ENCODE results near the gene CELF1. TPM values are rescaled to one million over a fixed set of nuclear protein-coding genes. Genes with fewer than 3 reads are reported as not detected.
A peak's percentile ranks its signal among the peaks of the same experiment; 100 is the strongest.

The CELF1 gene
- total and polyA plus RNA-seq, 12 donors: 28.1 to 128 (median 101) TPM

GRCh38 chr11:47469361-47470179 is 83.4 kb downstream of the CELF1 start:
- intact Hi-C loops (cut with DNase I): loop anchor here in 1 of 2 donors (5.0 kb wide), 1 partner anchor 83 kb away; the partner anchor contains the start of gene CELF1
- H3K9me3 ChIP-seq (replicated peaks in 1 of 3): no peaks in the 10 kb centered on the region
- peaks cover 17 to 28% of the 10 kb centered on the region in 2 donors for H3K4me1 ChIP-seq (replicated peaks in 1 of 2)
- no peak for DNase-seq
- no peaks in the 10 kb centered on the region for H3K27me3 ChIP-seq
- H3K4me3 ChIP-seq: no peak overlapping the region
- peaks cover 0 to 55% of the 10 kb centered on the region in 2 donors for H3K36me3 ChIP-seq (replicated peaks in 1 of 2)
- H3K27ac ChIP-seq: peak overlapping the region in 2 of 5 donors; percentile 21 to 47
- no peak for TF ChIP-seq POLR2A (IDR thresholded peaks at IDR 0.05)
- TF ChIP-seq, protein P1, sequence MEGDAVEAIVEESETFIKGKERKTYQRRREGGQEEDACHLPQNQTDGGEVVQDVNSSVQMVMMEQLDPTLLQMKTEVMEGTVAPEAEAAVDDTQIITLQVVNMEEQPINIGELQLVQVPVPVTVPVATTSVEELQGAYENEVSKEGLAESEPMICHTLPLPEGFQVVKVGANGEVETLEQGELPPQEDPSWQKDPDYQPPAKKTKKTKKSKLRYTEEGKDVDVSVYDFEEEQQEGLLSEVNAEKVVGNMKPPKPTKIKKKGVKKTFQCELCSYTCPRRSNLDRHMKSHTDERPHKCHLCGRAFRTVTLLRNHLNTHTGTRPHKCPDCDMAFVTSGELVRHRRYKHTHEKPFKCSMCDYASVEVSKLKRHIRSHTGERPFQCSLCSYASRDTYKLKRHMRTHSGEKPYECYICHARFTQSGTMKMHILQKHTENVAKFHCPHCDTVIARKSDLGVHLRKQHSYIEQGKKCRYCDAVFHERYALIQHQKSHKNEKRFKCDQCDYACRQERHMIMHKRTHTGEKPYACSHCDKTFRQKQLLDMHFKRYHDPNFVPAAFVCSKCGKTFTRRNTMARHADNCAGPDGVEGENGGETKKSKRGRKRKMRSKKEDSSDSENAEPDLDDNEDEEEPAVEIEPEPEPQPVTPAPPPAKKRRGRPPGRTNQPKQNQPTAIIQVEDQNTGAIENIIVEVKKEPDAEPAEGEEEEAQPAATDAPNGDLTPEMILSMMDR (IDR thresholded peaks at IDR 0.05): no peak
- WGBS, 4 donors: 90 to 96% (median 92%) methylated on average over 6 to 7 of the region's 7 CpGs

DNA sequence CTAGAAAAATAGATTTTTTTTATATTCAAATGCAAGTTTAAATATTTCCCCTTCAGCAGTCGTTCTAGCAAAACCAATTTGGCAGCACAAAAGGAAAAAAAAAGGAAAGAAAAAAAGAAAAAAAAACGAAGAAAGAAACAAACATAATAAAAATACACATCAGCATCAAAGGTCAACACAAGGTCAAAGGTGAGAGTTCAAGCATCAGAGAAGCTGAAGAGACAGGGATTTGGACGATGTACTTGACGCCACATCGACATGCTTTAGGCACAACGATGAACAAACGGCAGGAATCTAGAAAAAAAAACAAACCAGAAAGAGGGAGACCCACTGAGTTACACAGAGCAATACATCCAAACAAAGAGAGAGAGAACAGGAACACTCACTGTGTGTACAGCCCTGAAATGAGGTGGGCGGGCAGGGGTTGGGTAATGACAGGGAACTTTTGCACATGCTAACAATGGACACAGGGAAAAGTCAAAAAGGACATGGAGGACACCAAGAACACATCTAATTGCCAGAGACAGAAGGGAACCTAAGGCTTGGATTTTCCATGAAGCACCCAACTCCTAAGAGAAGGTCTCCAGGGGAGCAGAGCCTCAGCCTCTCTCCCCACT is 84.2 kb downstream of the CELF1 start:
- no peak for DNase-seq
- 68 to 73% (median 70%) methylated on average over 8 of the region's 8 CpGs for WGBS, 4 donors
- peak overlapping the region in 2 of 5 donors; percentile 21 to 47 for H3K27ac ChIP-seq
- H3K4me1 ChIP-seq (replicated peaks in 1 of 2): peaks cover 17 to 28% of the 10 kb centered on the region in 2 donors
- H3K4me3 ChIP-seq: no peak overlapping the region
- TF ChIP-seq POLR2A (IDR thresholded peaks at IDR 0.05): no peak
- TF ChIP-seq, protein P1 (IDR thresholded peaks at IDR 0.05): no peak
- no peaks in the 10 kb centered on the region for H3K9me3 ChIP-seq (replicated peaks in 1 of 3)
- no peaks in the 10 kb centered on the region for H3K27me3 ChIP-seq
- intact Hi-C loops (cut with DNase I): loop anchor here in 1 of 2 donors (5.0 kb wide), 1 partner anchor 84 kb away; the partner anchor contains the start of gene CELF1
- peaks cover 0 to 47% of the 10 kb centered on the region in 2 donors for H3K36me3 ChIP-seq (replicated peaks in 1 of 2)

- H3K4me1 ChIP-seq (replicated peaks in 1 of 2): peaks cover 17 to 28% of the 10 kb centered on the region in 2 donors
- DNase-seq: no peak
Measured at GRCh38 chr11:47467357-47467756, 85.6 kb downstream of the CELF1 start.

More at GRCh38 chr11:47467357-47467756, 85.6 kb downstream of the CELF1 start:
- H3K4me3 ChIP-seq: no peak overlapping the region
- WGBS, 4 donors: 73 to 86% (median 83%) methylated on average over 5 to 7 of the region's 7 CpGs
- peaks cover 0 to 33% of the 10 kb centered on the region in 2 donors for H3K36me3 ChIP-seq (replicated peaks in 1 of 2)
- H3K9me3 ChIP-seq (replicated peaks in 1 of 3): no peaks in the 10 kb centered on the region
- peak overlapping the region in 3 of 5 donors; percentile 72 to 87 (median 75) for H3K27ac ChIP-seq
- intact Hi-C loops (cut with DNase I): loop anchor here in 1 of 2 donors (5.0 kb wide), 1 partner anchor 85 kb away; the partner anchor contains the start of gene CELF1
- no peaks in the 10 kb centered on the region for H3K27me3 ChIP-seq
- no peak for TF ChIP-seq POLR2A (IDR thresholded peaks at IDR 0.05)
- TF ChIP-seq, protein P1 (IDR thresholded peaks at IDR 0.05): no peak

Measured in adrenal gland (tissue), 12 donors.